Measurements from ENCODE around the gene LRCH1.

- no peak for TF ChIP-seq CTCF (IDR thresholded peaks at IDR 0.05)
- no peak for TF ChIP-seq POLR2A (IDR thresholded peaks at IDR 0.05)
These were observed 126.6 kb downstream of the LRCH1 start for GRCh38 chr13:46679369-46680120.

Data from lower leg skin (tissue), 3 donors.